NCI-H1930 (cell line): ENCODE measurements around the gene RASL10B.

Source experiments
- DNase-seq, 2 experiments: peaks; one replicate each; lab custom pipeline; 2025; lab: John Stamatoyannopoulos, UW

The RASL10B gene

GRCh38 chr17:35765756-35766488 lies 34.5 kb downstream of the RASL10B start:
- DNase-seq = no peak

- DNase-seq = no peak
Measured at GRCh38 chr17:35766489-35766877, 35.0 kb downstream of the RASL10B start.

- DNase-seq = no peak
Measured at GRCh38 chr17:35766903-35767510, 35.6 kb downstream of the RASL10B start.

GRCh38 chr17:35768797-35769196 lies 37.4 kb downstream of the RASL10B start:
- DNase-seq = no peak

- DNase-seq = no peak
Measured at GRCh38 chr17:35769895-35770486, 38.6 kb downstream of the RASL10B start.

- DNase-seq = no peak
Measured at GRCh38 chr17:35773129-35773528, 41.7 kb downstream of the RASL10B start.

- DNase-seq = no peak
Measured at GRCh38 chr17:35773679-35774425, 42.4 kb downstream of the RASL10B start.

- DNase-seq = no peak
Measured at GRCh38 chr17:35774499-35774898, 43.1 kb downstream of the RASL10B start.

GRCh38 chr17:35775039-35775438 lies 43.6 kb downstream of the RASL10B start:
- no peak for DNase-seq

- no peak for DNase-seq
Measured at GRCh38 chr17:35775583-35775982, 44.1 kb downstream of the RASL10B start.

- no peak for DNase-seq
Measured at GRCh38 chr17:35778641-35779196, 47.3 kb downstream of the RASL10B start.

GRCh38 chr17:35780950-35781349 lies 49.5 kb downstream of the RASL10B start:
- no peak for DNase-seq

- no peak for DNase-seq
Measured at GRCh38 chr17:35784895-35785294, 53.5 kb downstream of the RASL10B start.

GRCh38 chr17:35786941-35787432 lies 55.5 kb downstream of the RASL10B start:
- no peak for DNase-seq

GRCh38 chr17:35788477-35789368 lies 57.3 kb downstream of the RASL10B start:
- no peak for DNase-seq

GRCh38 chr17:35790841-35791240 lies 59.4 kb downstream of the RASL10B start:
- no peak for DNase-seq

- DNase-seq = no peak
Measured at GRCh38 chr17:35791681-35792350, 60.4 kb downstream of the RASL10B start.
